DND-41 (cell line): Measurements from ENCODE around the gene FAM83F.
"Not testable (repeated sequence)": the region's sequence is repeated elsewhere in the genome, so short reads cannot be mapped to it uniquely, and the experiment has no call there.

ENCODE experiments used
- ATAC-seq: fragments of 200-7000 bp; cut with Tn5 transposase; 3 replicates; pipeline ENCODE4 v1.9.1; 2021; ENCODE audit warnings: low read depth; ENCODE audit not compliant: insufficient read depth
- DNase-seq: peaks from one replicate; pipeline ENCODE4 v3.0.0-alpha.2; 2020
- H2AFZ ChIP-seq: 2 replicates; pipeline ENCODE4 v1.6.0; 2012; ENCODE audit warnings: low read depth, low read length
- H3K27ac ChIP-seq: 2 replicates; pipeline ENCODE4 v1.5.1; 2012; ENCODE audit warnings: low read length, inconsistent platforms
- H3K27me3 ChIP-seq: fragments of 200-600 bp; sonication (generic); 2 replicates; pipeline ENCODE4 v1.6.0; 2012; ENCODE audit warnings: low read length, mild to moderate bottlenecking, inconsistent platforms; ENCODE audit not compliant: insufficient read depth, poor library complexity
- H3K36me3 ChIP-seq: 2 replicates; pipeline ENCODE4 v1.5.1; 2012; ENCODE audit warnings: low read length, inconsistent platforms; ENCODE audit not compliant: insufficient read depth
- H3K4me1 ChIP-seq: 2 replicates; pipeline ENCODE4 v1.5.1; 2012; ENCODE audit warnings: mild to moderate bottlenecking, low read length; ENCODE audit not compliant: insufficient read depth
- H3K4me2 ChIP-seq: 2 replicates; pipeline ENCODE4 v1.6.0; 2012; ENCODE audit warnings: mild to moderate bottlenecking, moderate library complexity, low read length, inconsistent platforms; ENCODE audit not compliant: insufficient read depth
- H3K4me3 ChIP-seq, 2 experiments: fragments of 200-600 bp in 1 of 2; shearing (Covaris generic) in 1 of 2; 2 replicates each; pipeline ENCODE4 v1.5.1; 2012 to 2016; ENCODE audit warnings: inconsistent platforms in 2 of 2, low read length in 2 of 2, mild to moderate bottlenecking in 2 of 2, low read depth in 1 of 2, moderate library complexity in 1 of 2
- H3K79me2 ChIP-seq: 2 replicates; pipeline ENCODE4 v1.6.0; 2012; ENCODE audit warnings: low read length, inconsistent platforms; ENCODE audit not compliant: insufficient read depth
- H3K9ac ChIP-seq: 2 replicates; pipeline ENCODE4 v1.6.0; 2012; ENCODE audit warnings: low read depth, mild to moderate bottlenecking, inconsistent platforms, low read length, moderate library complexity
- H3K9me3 ChIP-seq: 2 replicates; pipeline ENCODE4 v1.5.1; 2012; ENCODE audit warnings: low read length, moderate library complexity, mild to moderate bottlenecking, inconsistent platforms; ENCODE audit not compliant: insufficient read depth, severe bottlenecking
- H4K20me1 ChIP-seq: 2 replicates; pipeline ENCODE4 v1.6.0; 2012; ENCODE audit warnings: low read length; ENCODE audit not compliant: insufficient read depth
- CTCF ChIP-seq: IDR thresholded peaks from 2 replicates; pipeline ENCODE4 v1.5.1; 2012; ENCODE audit warnings: borderline replicate concordance, low read length, moderate library complexity, mild to moderate bottlenecking; ENCODE audit not compliant: poor library complexity, severe bottlenecking; ENCODE audit errors: extremely low read depth
- EZH2 ChIP-seq: IDR thresholded peaks from 3 replicates; pipeline ENCODE4 v1.6.1; 2012; ENCODE audit warnings: borderline replicate concordance, low read depth, mild to moderate bottlenecking, moderate library complexity, low read length, inconsistent platforms; ENCODE audit not compliant: severe bottlenecking

FAM83F gene

DNA sequence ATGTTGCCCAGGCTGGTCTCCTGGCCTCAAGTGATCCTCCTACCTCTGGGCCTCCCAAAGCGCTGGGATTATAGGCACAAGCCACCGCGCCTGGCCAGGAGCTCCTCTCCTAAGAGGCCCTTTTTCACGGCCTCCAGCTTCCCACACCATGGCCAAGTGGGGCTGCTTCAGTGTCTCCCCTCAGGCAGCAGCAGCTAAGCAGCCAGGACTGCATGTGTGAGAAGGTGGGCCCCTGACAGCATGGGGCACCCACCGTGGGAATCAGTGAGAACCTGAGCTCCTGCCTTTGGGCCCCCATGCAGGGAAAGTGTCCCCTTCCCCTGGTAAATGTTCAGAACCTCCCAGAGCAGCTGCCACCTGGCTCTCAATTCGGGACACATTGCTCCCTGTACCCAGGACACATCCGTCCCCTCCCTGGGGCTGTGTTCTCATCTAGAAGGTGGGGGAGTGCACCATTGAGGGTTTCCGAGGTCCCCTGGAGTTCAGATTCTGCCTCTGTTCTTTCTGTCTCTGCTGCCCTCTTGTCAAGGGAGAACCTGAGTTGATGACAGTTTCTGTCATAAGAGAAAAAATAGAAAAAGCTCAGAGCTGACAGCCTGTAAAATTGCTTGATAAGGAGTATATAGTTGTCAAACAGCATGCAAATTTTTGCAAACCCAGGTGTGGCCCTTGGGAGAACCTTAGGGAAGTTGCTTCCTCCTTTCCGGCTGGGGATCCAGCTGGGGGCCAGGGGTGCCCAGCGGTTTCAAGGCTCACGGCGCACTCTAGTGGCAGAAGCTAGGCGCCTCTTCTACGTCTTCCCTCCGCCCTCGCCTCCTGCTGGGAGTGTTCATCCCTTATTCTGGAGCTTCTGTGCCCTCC, 29.7 kb downstream of the FAM83F start:
- H3K4me2 ChIP-seq = no peak overlapping the region; the same call in 1 of the 2 replicates
- peak; percentile 94 for ATAC-seq
- H3K79me2 ChIP-seq = no peaks in the 10 kb centered on the region
- H4K20me1 ChIP-seq = no peaks in the 10 kb centered on the region
- no peaks in the 10 kb centered on the region for H3K27me3 ChIP-seq
- H3K27ac ChIP-seq = peak overlapping the region; percentile 25; the same call in 1 of the 2 replicates
- peak; percentile 95 for TF ChIP-seq CTCF
- no peak for TF ChIP-seq EZH2
- peaks cover 10% of the 10 kb centered on the region for H3K4me1 ChIP-seq
- H3K9ac ChIP-seq = no peak overlapping the region
- H3K9me3 ChIP-seq = no peaks in the 10 kb centered on the region
- H3K36me3 ChIP-seq = no peaks in the 10 kb centered on the region
- peak; percentile 78 for DNase-seq
- H2AFZ ChIP-seq = peak overlapping the region; percentile 42; the same call in 1 of the 2 replicates
- H3K4me3 ChIP-seq = no peak overlapping the region

DNA sequence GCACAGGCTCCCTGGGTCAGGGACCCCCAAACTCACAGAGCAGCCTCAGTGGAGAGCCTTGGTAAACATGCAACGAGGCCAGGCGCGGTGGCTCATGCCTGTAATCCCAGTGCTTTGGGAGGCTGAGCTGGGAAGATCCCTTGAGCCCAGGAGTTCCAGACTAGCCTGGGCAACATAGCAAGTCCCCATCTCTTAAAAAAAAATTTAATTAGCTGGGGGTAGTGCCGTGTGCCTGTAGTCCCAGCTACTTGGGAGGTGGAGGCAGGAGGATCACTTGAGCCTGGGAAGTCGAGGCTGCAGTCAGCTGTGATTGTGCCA, 30.3 kb downstream of the FAM83F start:
- ATAC-seq, H3K4me3 ChIP-seq, H4K20me1 ChIP-seq, H3K27me3 ChIP-seq, H3K9ac ChIP-seq, DNase-seq, H3K79me2 ChIP-seq, H3K4me2 ChIP-seq, H3K27ac ChIP-seq, H3K36me3 ChIP-seq, H3K9me3 ChIP-seq: not testable (repeated sequence)
- H3K4me1 ChIP-seq = peaks cover 12% of the 10 kb centered on the region
- H2AFZ ChIP-seq = 0 out of 2 replicates have a peak overlapping the region, but pooled peaks have one; percentile 34

DNA sequence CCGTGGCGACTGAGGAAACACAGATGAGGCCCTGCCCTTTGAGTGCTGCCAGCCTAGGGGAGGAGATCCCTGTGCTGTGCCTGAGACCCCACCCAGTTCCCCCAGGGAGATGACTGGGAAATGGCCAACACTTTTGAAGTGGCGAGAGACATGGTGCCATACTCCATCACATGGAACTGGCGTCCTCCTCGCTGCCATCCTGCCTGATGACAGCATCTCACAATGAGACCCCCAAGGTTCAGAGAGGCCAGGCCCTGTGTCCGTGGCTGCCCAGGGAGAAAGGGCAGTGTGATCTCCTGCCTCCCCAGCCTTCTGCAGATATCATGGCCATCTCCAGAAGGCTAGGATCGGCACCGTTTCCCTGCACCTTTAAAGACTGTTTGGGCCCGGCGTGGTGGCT, 31.1 kb downstream of the FAM83F start:
- TF ChIP-seq CTCF = no peak
- TF ChIP-seq EZH2 = no peak
- H3K27ac ChIP-seq = no peak overlapping the region
- no peak overlapping the region for H3K9ac ChIP-seq
- ATAC-seq = no peak
- no peaks in the 10 kb centered on the region for H3K36me3 ChIP-seq
- no peaks in the 10 kb centered on the region for H3K79me2 ChIP-seq
- H2AFZ ChIP-seq = no peak overlapping the region
- H3K4me2 ChIP-seq = no peak overlapping the region
- H3K4me3 ChIP-seq = no peak overlapping the region
- no peaks in the 10 kb centered on the region for H3K27me3 ChIP-seq
- H4K20me1 ChIP-seq = no peaks in the 10 kb centered on the region
- H3K9me3 ChIP-seq = no peaks in the 10 kb centered on the region
- no peak for DNase-seq
- peaks cover 20% of the 10 kb centered on the region for H3K4me1 ChIP-seq

DNA sequence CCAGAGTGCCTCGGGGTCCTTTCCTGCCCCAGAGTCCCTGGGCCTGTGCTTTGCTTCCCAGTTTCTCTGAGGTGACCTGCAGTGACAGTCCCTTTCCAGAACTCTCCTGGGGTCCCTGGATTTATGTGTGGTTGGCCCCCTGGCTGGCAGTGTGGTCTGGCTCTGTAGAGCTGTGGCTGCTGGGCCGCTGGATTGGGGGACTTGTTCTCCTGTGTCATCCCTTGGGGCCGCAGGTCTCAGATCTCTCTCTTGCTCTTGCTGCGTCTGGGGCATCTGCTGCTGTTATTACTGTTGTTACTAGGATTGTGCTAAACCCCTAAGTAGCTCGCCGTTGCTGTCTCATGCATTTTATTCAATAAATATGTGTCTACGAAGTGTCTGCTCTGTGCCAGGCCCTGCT, 31.9 kb downstream of the FAM83F start:
- no peak for TF ChIP-seq EZH2
- TF ChIP-seq CTCF = no peak
- Histone ChIP-seq H3K79me2 (no peaks in the 10 kb centered on the region), H3K27ac (no peak overlapping the region), H3K27me3 (no peaks in the 10 kb centered on the region), H3K9ac (no peak overlapping the region), H3K9me3 (no peaks in the 10 kb centered on the region), H4K20me1 (no peaks in the 10 kb centered on the region), H3K4me1 (peaks cover 28% of the 10 kb centered on the region), H3K4me3 (no peak overlapping the region), H3K4me2 (no peak overlapping the region), H3K36me3 (no peaks in the 10 kb centered on the region), H2AFZ (no peak overlapping the region)
- ATAC-seq = no peak
- DNase-seq = no peak
